ENCODE results near the gene NACA. TPM values are rescaled to one million over a fixed set of nuclear protein-coding genes. Genes with fewer than 3 reads are reported as not detected.

The NACA gene
- total and polyA plus RNA-seq, 2 of the 13 experiments (the other 11 are each of a cell fraction or from before 2014, with no cell fraction given), result 799 to 1,700 TPM

GRCh38 chr12:56724972-56725722 is at the start of gene NACA (continued):
- TF ChIP-seq MAFF (IDR thresholded peaks at IDR 0.05; ENCODE audit: low read depth, low read length) (no peak), POLR2A (IDR thresholded peaks at IDR 0.05; ENCODE audit: insufficient read depth in 1 of 2, low read depth in 2 of 2, low read length in 2 of 2) (peak; percentile 92 to 97), DRAP1 (CRISPR knock-in tag; IDR thresholded peaks at IDR 0.05) (peak; percentile 82; the same call in 1 of the 2 replicates), PRDM4 (CRISPR knock-in tag; IDR thresholded peaks at IDR 0.05; ENCODE audit: borderline replicate concordance) (no peak), HOXD1 (CRISPR knock-in tag; IDR thresholded peaks at IDR 0.05) (no peak), ZFP37 (CRISPR knock-in tag; IDR thresholded peaks at IDR 0.05; ENCODE audit: borderline replicate concordance) (no peak), NONO (IDR thresholded peaks at IDR 0.05) (no peak), NONO (CRISPR knock-in tag; conservative IDR thresholded peaks at IDR 0.05) (peak; percentile 91), ARID5B (CRISPR knock-in tag; IDR thresholded peaks at IDR 0.05) (0 out of 2 replicates have a peak, but pooled peaks have one; percentile 33), ZNF263 (CRISPR knock-in tag; IDR thresholded peaks at IDR 0.05) (0 out of 2 replicates have a peak, but pooled peaks have one; percentile 23), KLF12 (CRISPR knock-in tag; IDR thresholded peaks at IDR 0.05; ENCODE audit: borderline replicate concordance) (peak; percentile 71; the same call in 1 of the 2 replicates), MED13 (CRISPR knock-in tag; IDR thresholded peaks at IDR 0.05) (peak; percentile 74; the same call in 1 of the 2 replicates), PHF21A (CRISPR knock-in tag; IDR thresholded peaks at IDR 0.05) (peak; percentile 86), FLYWCH1 (CRISPR knock-in tag; IDR thresholded peaks at IDR 0.05) (no peak), ZNF576 (CRISPR knock-in tag; IDR thresholded peaks at IDR 0.05) (no peak), ZNF121 (CRISPR knock-in tag; IDR thresholded peaks at IDR 0.05) (0 out of 2 replicates have a peak, but pooled peaks have one; percentile 54), ATF5 (CRISPR knock-in tag; IDR thresholded peaks at IDR 0.05; ENCODE audit: low read depth) (0 out of 2 replicates have a peak, but pooled peaks have one; percentile 93), MAF1 (CRISPR knock-in tag; IDR thresholded peaks at IDR 0.05; ENCODE audit: borderline replicate concordance) (peak; percentile 39; the same call in 1 of the 2 replicates), RFX1 (IDR thresholded peaks at IDR 0.05) (no peak), ISL2 (CRISPR knock-in tag; IDR thresholded peaks at IDR 0.05) (peak; percentile 78; the same call in 1 of the 2 replicates), NKX3-1 (CRISPR knock-in tag; IDR thresholded peaks at IDR 0.05) (no peak), SOX13 (IDR thresholded peaks at IDR 0.05) (no peak), SOX13 (CRISPR knock-in tag; conservative IDR thresholded peaks at IDR 0.05 in 1 of 2, IDR thresholded peaks at IDR 0.05 in 1 of 2) (peak in 1 of 2 experiments; percentile 36; a peak in 1 of 4 replicates), SP5 (CRISPR knock-in tag; IDR thresholded peaks at IDR 0.05; ENCODE audit: borderline replicate concordance, low read depth) (no peak)
